OCI-LY3 (cell line): ENCODE measurements around the gene PLCB1.

Experiments
- CTCF ChIP-seq: fragments of 200-600, 300-600 bp; sonication (generic); IDR thresholded peaks from 2 replicates; pipeline ENCODE4 v1.5.1; 2014; ENCODE audit warnings: antibody characterized with exemption, low read length, low read depth
- EZH2phosphoT487 ChIP-seq: fragments of 200-600 bp; shearing (Covaris generic); IDR thresholded peaks from 2 replicates; pipeline ENCODE4 v1.6.1; 2018; ENCODE audit warnings: antibody characterized with exemption, mixed run types, low read depth

GRCh38 chr20:8646716-8647115 is 514.6 kb downstream of the PLCB1 start:
- TF ChIP-seq CTCF (no peak), EZH2phosphoT487 (no peak)
